Panc1 (cell line): ENCODE data around the gene SIKE1.

Source experiments
- CTCF ChIP-seq: fragments of 450-650 bp; IDR thresholded peaks from 2 replicates; pipeline ENCODE4 v1.5.1; 2017; ENCODE audit warnings: mild to moderate bottlenecking
- REST ChIP-seq, 2 experiments: IDR thresholded peaks; 2 replicates each; pipeline ENCODE4 v1.6.1; 2011 to 2012; ENCODE audit warnings: low read depth in 2 of 2, control low read depth in 1 of 2, low read length in 1 of 2, mild to moderate bottlenecking in 1 of 2, moderate library complexity in 1 of 2; ENCODE audit not compliant: insufficient read depth in 1 of 2
- SIN3A ChIP-seq: IDR thresholded peaks from 2 replicates; pipeline ENCODE4 v1.6.1; 2012; ENCODE audit warnings: low read depth, mild to moderate bottlenecking, low read length, moderate library complexity, borderline replicate concordance; ENCODE audit not compliant: insufficient read depth
- TCF7L2 ChIP-seq: IDR thresholded peaks from 2 replicates; pipeline ENCODE4 v1.6.1; 2011; ENCODE audit warnings: mild to moderate bottlenecking, low read depth, low read length, inconsistent platforms

GRCh38 chr1:114753143-114753542 lies 27.3 kb downstream of the SIKE1 start:
- TF ChIP-seq CTCF: no peak
- no peak for TF ChIP-seq TCF7L2
- no peak for TF ChIP-seq REST (IDR thresholded peaks at IDR 0.05; ENCODE audit: insufficient read depth in 1 of 2, low read depth in 2 of 2, low read length in 1 of 2)
- TF ChIP-seq SIN3A: no peak
